ENCODE data around the gene CEP95.
A peak's percentile ranks its signal among the peaks of the same experiment; 100 is the strongest.

GRCh38 chr17:64496786-64497564 lies 9.8 kb upstream of the CEP95 start, which contains the start of gene POLG2:
- peak; percentile 81 to 90 for TF ChIP-seq POLR2AphosphoS5 (IDR thresholded peaks at IDR 0.05; ENCODE audit: insufficient read depth in 1 of 2, low read depth in 1 of 2)
- TF ChIP-seq POLR2A (IDR thresholded peaks at IDR 0.05) = no peak

Measured in vagina (tissue), 2 donors.